Omental fat pad (tissue), 4 donors: Measurements from ENCODE around the gene XDH. TPM values are rescaled to one million over a fixed set of nuclear protein-coding genes. Genes with fewer than 3 reads are reported as not detected.

Experiments used
- ATAC-seq: fragments of 150-250 bp; one replicate; pipeline ENCODE4 v1.9.1; 2016; ENCODE audit warnings: mild to moderate bottlenecking, moderate library complexity; ENCODE audit not compliant: low FRiP score
- DNase-seq: peaks from one replicate; pipeline ENCODE4 v3.0.0-alpha.2; 2019; ENCODE audit warnings: low spot score
- CTCF ChIP-seq, 3 donors: fragments of 450-650 bp; IDR thresholded peaks; one replicate each; pipeline ENCODE4 v1.5.1; 2016 to 2017; ENCODE audit warnings: antibody characterized with exemption in 3 of 3, mild to moderate bottlenecking in 3 of 3, moderate library complexity in 2 of 3
- total RNA-seq, 4 donors: library from RNA; depleted of rRNA; stranded (reverse); fragments of >200 nt; gene quantifications; one replicate each; pipeline ENCODE4 v1.1.0, GENCODE V29; 2016

The XDH gene
- total RNA-seq, 4 donors from 2014 or later: 0.31 to 0.63 (median 0.48) TPM; not detected in 1

- DNase-seq: no peak
- TF ChIP-seq CTCF (IDR thresholded peaks at IDR 0.05): no peak
- no peak for ATAC-seq
Measured at GRCh38 chr2:31419386-31419785, 4.8 kb upstream of the XDH start.

GRCh38 chr2:31415421-31415820 is 879 bp upstream of the XDH start:
- DNase-seq (no peak), ATAC-seq (no peak)
- no peak for TF ChIP-seq CTCF (IDR thresholded peaks at IDR 0.05)

GRCh38 chr2:31413862-31414550 is 536 bp downstream of the XDH start:
- ATAC-seq: no peak
- TF ChIP-seq CTCF (IDR thresholded peaks at IDR 0.05): no peak
- DNase-seq: no peak

- ATAC-seq: no peak
- TF ChIP-seq CTCF (IDR thresholded peaks at IDR 0.05): no peak
- DNase-seq: no peak
Measured at GRCh38 chr2:31413025-31413424, 1.5 kb downstream of the XDH start.

GRCh38 chr2:31411771-31412170 is 2.8 kb downstream of the XDH start:
- no peak for ATAC-seq
- no peak for TF ChIP-seq CTCF (IDR thresholded peaks at IDR 0.05)
- DNase-seq: no peak

GRCh38 chr2:31406593-31407385 is 7.8 kb downstream of the XDH start:
- TF ChIP-seq CTCF (IDR thresholded peaks at IDR 0.05): no peak
- DNase-seq (no peak), ATAC-seq (no peak)

GRCh38 chr2:31404827-31405226 is 9.7 kb downstream of the XDH start:
- TF ChIP-seq CTCF (IDR thresholded peaks at IDR 0.05): no peak
- no peak for ATAC-seq
- no peak for DNase-seq
